GM19463 (cell line): ENCODE data around the gene NEK11.

ENCODE experiments used
- ATAC-seq: cut with Tn5 transposase; IDR thresholded peaks from one replicate; pipeline ENCODE4 v1.9.1; 2021; ENCODE audit warnings: mild to moderate bottlenecking, moderate library complexity; ENCODE audit not compliant: unreplicated experiment

The NEK11 gene

DNA sequence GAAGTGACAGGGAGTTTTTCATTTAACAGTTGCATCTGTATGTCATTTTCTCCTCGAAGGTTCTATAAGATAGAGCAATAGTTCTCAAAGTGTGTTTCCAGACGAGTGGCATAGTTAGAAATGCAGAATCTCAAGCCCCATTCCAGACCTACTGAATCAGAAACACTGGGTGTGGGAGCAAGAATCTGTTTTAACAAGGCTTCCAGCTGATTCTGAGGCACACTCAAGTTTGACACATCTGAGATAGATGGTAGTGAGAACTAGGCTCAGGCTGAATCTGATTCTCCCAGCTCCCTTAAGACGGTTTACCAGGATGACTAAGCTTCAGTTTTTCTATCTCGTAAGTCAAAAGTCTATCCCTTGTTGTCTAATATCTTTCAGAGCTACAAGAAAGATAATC is 195.1 kb downstream of the NEK11 start:
- no peak for ATAC-seq

GRCh38 chr3:131222599-131222998 is 195.9 kb downstream of the NEK11 start:
- ATAC-seq: no peak

DNA sequence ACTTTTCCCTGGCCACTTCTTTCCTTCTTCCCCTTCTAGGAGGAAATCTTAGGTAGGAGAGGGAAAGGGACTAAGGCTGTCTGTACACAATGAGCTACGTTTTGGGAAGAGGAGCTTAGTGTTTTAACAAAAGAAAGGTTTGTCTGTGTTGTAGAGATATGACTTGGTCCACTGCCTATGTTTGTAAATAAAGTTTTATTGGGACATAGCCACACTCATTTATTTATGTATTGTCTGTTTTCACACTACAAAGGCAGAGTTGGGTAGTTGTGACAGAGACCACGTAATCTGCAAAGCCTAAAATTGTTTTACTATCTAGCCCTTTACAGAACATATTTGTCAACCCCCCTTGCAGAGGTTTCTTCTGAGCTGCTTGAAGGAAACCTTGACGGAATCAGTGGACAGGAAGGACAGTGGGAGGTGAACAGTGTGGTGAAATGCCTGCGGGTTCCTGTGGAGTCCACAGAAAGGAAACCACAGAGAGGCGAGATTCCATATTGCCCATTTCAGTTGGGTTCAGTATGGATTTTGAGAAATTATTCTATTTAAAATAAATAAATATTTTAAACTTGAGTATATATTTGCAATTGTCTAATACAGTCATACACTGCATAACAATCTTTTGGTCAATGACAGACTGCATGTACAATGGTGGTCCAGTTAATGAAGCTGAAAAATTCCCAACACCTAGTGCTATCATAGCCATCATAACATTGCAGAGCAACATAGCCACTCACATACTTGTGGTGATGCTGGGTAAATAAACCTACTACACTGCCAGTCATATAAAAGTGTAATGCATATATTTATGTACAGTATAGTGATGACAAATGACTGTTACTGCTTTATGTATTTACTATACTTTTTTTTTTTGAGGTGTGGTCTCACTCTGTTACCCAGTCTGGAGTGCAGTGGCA is 197.0 kb downstream of the NEK11 start:
- no peak for ATAC-seq

- ATAC-seq: no peak
Observed at GRCh38 chr3:131224886-131225550, 198.3 kb downstream of the NEK11 start.

GRCh38 chr3:131228522-131228921 is 201.8 kb downstream of the NEK11 start:
- ATAC-seq: no peak

- no peak for ATAC-seq
Observed at GRCh38 chr3:131231710-131232389, 205.2 kb downstream of the NEK11 start.

GRCh38 chr3:131232711-131233267 is 206.1 kb downstream of the NEK11 start:
- ATAC-seq: no peak

GRCh38 chr3:131233900-131234668 is 207.4 kb downstream of the NEK11 start:
- ATAC-seq: no peak

- no peak for ATAC-seq
Observed at GRCh38 chr3:131236421-131236820, 209.7 kb downstream of the NEK11 start.

DNA sequence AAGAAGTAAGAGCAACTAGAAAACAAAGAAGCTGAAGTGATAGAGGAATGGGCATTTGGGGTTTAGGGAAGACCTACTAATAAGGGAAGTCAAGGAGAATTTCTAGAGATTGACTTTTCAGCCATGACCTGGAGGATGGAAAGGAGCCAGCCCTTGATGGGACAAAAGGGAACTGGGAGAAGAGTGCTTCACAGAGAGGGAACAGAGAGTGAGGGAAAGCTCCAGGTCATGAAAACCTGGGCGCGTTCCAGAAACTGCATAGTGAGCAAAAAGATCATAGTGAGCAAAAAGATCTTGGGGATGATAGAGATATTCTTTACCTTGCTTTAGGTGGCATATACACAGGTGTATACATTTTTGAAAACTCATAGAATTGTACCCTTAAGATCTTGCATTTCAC is 211.8 kb downstream of the NEK11 start:
- no peak for ATAC-seq

GRCh38 chr3:131239267-131239666 is 212.6 kb downstream of the NEK11 start:
- no peak for ATAC-seq

DNA sequence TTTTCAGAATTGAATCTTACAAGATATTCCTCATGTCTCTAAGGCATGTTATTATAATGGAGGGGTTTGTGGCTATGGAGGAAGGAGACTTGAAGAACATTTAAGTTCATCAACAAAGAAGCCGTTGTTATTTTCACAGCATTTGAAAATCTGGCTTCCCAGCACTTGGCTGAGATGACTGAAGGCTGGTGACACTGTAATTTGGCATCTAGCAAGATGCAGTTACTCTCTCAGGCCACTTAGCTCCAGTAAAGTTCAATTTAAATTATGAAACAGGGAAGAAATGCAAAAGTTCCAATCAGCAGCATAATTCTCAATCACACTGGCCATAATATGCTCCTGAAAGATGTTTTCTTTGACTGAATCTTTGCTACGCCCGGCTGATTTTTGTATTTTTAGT is 215.5 kb downstream of the NEK11 start:
- no peak for ATAC-seq

DNA sequence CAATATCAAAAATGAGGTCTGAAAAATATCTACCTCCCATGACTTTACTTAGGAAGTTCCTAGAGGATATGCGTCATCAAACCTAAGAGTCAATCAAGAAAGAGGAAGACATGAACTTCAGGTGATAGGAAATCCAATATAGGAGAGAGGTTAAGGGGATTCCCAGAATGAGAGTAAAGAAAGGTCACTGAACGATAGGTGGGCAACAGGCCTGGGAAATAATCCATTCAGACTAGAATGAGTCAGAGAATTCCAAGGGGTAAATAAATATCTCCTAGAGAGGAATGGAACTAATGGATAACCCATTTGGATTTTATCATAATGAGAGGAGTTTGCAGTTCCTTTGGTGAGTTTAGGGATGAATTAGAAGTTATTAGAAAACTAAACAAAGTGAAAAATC is 223.8 kb downstream of the NEK11 start:
- no peak for ATAC-seq

GRCh38 chr3:131260525-131260924 is 233.8 kb downstream of the NEK11 start:
- no peak for ATAC-seq

DNA sequence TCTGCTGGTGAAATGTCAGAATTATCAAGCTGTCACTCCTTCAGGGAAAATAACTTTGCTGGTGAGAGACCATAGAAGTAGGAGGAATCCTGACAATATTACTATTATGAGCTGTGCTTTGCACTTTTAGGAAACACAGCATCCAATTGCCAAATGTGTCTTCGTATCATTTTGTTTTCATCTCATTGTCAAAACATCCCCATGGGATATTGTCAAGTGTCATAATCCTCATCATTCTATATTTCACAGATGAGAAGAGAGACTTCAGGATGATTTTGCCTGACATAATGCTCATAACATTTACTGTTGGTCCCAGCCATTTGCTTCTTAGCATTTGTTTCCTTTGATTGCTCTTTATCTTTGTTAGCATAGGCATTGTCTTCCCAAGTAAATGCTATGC is 234.4 kb downstream of the NEK11 start:
- no peak for ATAC-seq

DNA sequence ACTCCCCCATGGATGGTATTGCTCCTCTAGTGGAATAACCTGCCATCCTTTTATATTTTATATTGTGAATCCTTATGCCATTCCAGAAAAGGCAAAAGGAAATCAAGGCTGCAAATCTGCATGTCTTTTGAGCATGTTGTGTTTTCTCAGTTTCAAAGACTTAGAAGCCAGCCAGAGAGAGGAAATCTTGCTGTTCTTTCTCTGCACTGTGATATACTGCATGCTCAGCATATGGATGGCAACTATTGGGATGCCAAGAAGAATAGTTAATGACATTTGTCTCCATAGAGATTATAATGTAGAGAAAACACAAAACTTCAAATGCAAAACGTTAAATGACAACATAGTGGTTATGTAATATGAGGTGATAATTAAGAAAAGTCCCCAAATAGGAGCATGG is 248.9 kb downstream of the NEK11 start:
- no peak for ATAC-seq

DNA sequence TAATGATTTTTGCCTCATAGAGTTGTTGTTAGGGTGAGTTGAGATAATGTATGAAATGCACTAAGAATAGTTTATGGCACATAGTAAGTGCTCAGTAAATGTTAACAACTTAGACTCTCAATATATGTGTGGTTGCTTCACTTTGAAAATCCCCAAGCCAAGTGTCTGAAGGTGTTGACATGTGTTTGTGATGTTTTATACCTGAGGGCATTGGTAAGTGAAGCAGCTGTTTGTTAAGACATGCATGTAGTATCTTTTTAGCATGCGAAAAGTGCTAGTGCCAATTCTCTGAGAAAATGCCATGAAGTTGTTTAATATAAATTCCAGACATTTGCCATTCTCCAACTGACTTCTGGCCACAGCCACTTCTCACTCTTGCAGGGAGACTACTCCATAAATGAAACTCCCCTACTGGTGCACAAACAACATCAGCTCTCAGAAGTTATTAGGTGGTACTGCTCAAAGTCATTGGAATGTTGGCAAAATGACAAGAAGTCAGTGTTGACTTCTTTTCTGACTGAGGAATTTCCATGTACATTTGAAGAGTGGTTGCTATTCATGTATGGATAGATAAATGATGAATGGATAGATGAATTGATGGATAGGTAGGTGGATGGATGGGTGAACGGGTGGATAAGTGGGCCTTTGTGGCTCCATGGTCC is 251.3 kb downstream of the NEK11 start:
- ATAC-seq: no peak

- ATAC-seq: no peak
Observed at GRCh38 chr3:131279577-131279976, 252.9 kb downstream of the NEK11 start.

GRCh38 chr3:131282379-131282778 is 255.7 kb downstream of the NEK11 start:
- ATAC-seq: no peak

DNA sequence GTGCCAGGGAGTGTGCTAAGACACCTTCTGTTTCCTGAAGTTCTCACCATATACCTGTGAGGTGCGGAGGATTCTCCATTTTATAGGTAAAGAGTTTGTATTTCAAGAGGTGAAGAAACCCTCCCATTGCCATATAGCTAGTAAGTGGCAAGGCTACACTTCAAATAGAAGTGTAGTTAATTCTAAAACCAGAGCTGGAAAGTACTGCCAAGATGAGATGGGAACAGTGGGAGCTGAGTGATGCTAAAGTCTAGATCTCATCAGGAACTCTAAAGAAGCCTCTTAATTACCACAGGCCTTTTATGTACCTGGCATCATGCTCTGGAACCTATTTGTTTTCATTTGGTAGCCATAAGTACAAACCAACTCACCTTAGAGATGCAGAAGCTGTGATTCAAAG is 256.3 kb downstream of the NEK11 start:
- ATAC-seq: no peak
